Measurements from ENCODE around the gene PHF21B. TPM values are rescaled to one million over a fixed set of nuclear protein-coding genes. Genes with fewer than 3 reads are reported as not detected.

PHF21B gene
- total RNA-seq, 4 donors from 2014 or later, result 0.17 to 0.62 TPM; not detected in 2

GRCh38 chr22:44918925-44919392 lies 90.8 kb downstream of the PHF21B start:
- intact Hi-C loops (cut with DNase I; ENCODE audit: low total_unique reads), result no loop called here
- DNase-seq (ENCODE audit: low spot score in 2 of 2), result no peak
- WGBS, 2 donors, result 85 to 95% methylated on average over 8 of the region's 8 CpGs
- no peak overlapping the region for H3K4me3 ChIP-seq (ENCODE audit: low read depth, poor library complexity, severe bottlenecking)
- TF ChIP-seq CTCF (IDR thresholded peaks at IDR 0.05) (no peak), POLR2A (IDR thresholded peaks at IDR 0.05) (no peak)

- intact Hi-C loops (cut with DNase I; ENCODE audit: low total_unique reads), result no loop called here
- TF ChIP-seq POLR2A (IDR thresholded peaks at IDR 0.05) (no peak), CTCF (IDR thresholded peaks at IDR 0.05) (no peak)
- no peak overlapping the region for H3K4me3 ChIP-seq (ENCODE audit: low read depth, poor library complexity, severe bottlenecking)
- WGBS, 2 donors, result 83% methylated on average over 17 to 18 of the region's 18 CpGs
- DNase-seq (ENCODE audit: low spot score in 2 of 2), result no peak
Measured at GRCh38 chr22:44918166-44918924, 91.5 kb downstream of the PHF21B start.

- no peak overlapping the region for H3K4me3 ChIP-seq (ENCODE audit: low read depth, poor library complexity, severe bottlenecking)
- intact Hi-C loops (cut with DNase I; ENCODE audit: low total_unique reads), result no loop called here
- no peak for TF ChIP-seq CTCF (IDR thresholded peaks at IDR 0.05)
- no peak for TF ChIP-seq POLR2A (IDR thresholded peaks at IDR 0.05)
- WGBS, 2 donors, result 84 to 90% methylated on average over 18 to 19 of the region's 19 CpGs
- DNase-seq (ENCODE audit: low spot score in 2 of 2), result no peak
Measured at GRCh38 chr22:44917372-44918165, 92.2 kb downstream of the PHF21B start.

GRCh38 chr22:44916281-44917231 lies 93.2 kb downstream of the PHF21B start:
- no peak for TF ChIP-seq POLR2A (IDR thresholded peaks at IDR 0.05)
- no peak for TF ChIP-seq CTCF (IDR thresholded peaks at IDR 0.05)
- 71 to 82% methylated on average over 35 to 43 of the region's 46 CpGs for whole genome bisulfite sequencing, 2 donors
- no peak overlapping the region for H3K4me3 ChIP-seq (ENCODE audit: low read depth, poor library complexity, severe bottlenecking)
- intact Hi-C loops (cut with DNase I; ENCODE audit: low total_unique reads), result no loop called here
- no peak for DNase-seq (ENCODE audit: low spot score in 2 of 2)

GRCh38 chr22:44915441-44915840 lies 94.4 kb downstream of the PHF21B start:
- no peak for DNase-seq (ENCODE audit: low spot score in 2 of 2)
- whole genome bisulfite sequencing, 2 donors, result 74 to 86% methylated on average over 10 of the region's 10 CpGs
- TF ChIP-seq POLR2A (IDR thresholded peaks at IDR 0.05), result no peak
- no peak for TF ChIP-seq CTCF (IDR thresholded peaks at IDR 0.05)
- no peak overlapping the region for H3K4me3 ChIP-seq (ENCODE audit: low read depth, poor library complexity, severe bottlenecking)
- intact Hi-C loops (cut with DNase I; ENCODE audit: low total_unique reads), result no loop called here
